GM12878 (cell line): ENCODE results near the gene USB1. TPM values are rescaled to one million over a fixed set of nuclear protein-coding genes. Genes with fewer than 3 reads are reported as not detected.

Experiments
- ATAC-seq: fragments of 200-7000 bp; cut with Tn5 transposase; 3 replicates; pipeline ENCODE4 v1.9.1; 2020; ENCODE audit warnings: mild to moderate bottlenecking, moderate library complexity
- BruUV-seq: library from RNA; stranded (reverse); fragments of 400-500 nt; replicated peaks from 2 replicates; lab custom pipeline; 2021; lab: Mats Ljungman, UMichigan
- CTCF ChIA-PET: fragments of 300-600 bp; sonication (Branson Sonifier 250); formaldehyde crosslinking; extraction: SDS; loops from one replicate; lab custom pipeline; 2021; ENCODE audit warnings: inconsistent platforms; lab: Yijun Ruan, JAX
- POLR2A ChIA-PET: fragments of 350-600 bp; formaldehyde crosslinking; extraction: SDS; loops from one replicate; lab custom pipeline; 2021; ENCODE audit warnings: inconsistent platforms; lab: Charles Lee
- RAD21 ChIA-PET: fragments of 300-600 bp; sonication (Branson Sonifier 250); formaldehyde crosslinking; loops from one replicate; lab custom pipeline; 2023; ENCODE audit warnings: antibody characterized with exemption; ENCODE audit not compliant: unreplicated experiment; lab: Charles Lee
- SMC1A ChIA-PET: fragments of 300-600 bp; sonication (Branson Sonifier 250); formaldehyde crosslinking; loops from one replicate; lab custom pipeline; 2023; ENCODE audit not compliant: unreplicated experiment, uncharacterized antibody; lab: Charles Lee
- DNase-seq: peaks from one replicate; pipeline ENCODE4 v3.0.0-alpha.2; 2011; ENCODE audit warnings: low read depth, low spot score
- FAIRE-seq: peaks from 3 replicates; lab custom pipeline; 2011; peaks lifted over from hg19 to GRCh38; lab: Jason Lieb, UNC
- H2AFZ ChIP-seq: 2 replicates; pipeline ENCODE4 v1.6.0; 2011; ENCODE audit warnings: low read depth, low read length, control low read depth; ENCODE audit not compliant: control insufficient read depth
- H3K27ac ChIP-seq: 2 replicates; pipeline ENCODE4 v1.5.1; 2011; ENCODE audit warnings: control low read depth; ENCODE audit not compliant: control insufficient read depth, insufficient read depth
- H3K27me3 ChIP-seq, 2 experiments: replicated peaks in 1 of 2; 2 replicates each; pipeline versions ENCODE4 v1.6.0 to v1.6.1; 2011; ENCODE audit warnings: low read length in 1 of 2; ENCODE audit not compliant: control insufficient read depth in 2 of 2, insufficient read depth in 2 of 2
- H3K36me3 ChIP-seq, 2 experiments: 2 replicates each; pipeline ENCODE4 v1.5.1; 2011; ENCODE audit warnings: low read length in 1 of 2; ENCODE audit not compliant: control insufficient read depth in 2 of 2, insufficient read depth in 2 of 2
- H3K4me1 ChIP-seq: 2 replicates; pipeline ENCODE4 v1.6.1; 2011; ENCODE audit warnings: mild to moderate bottlenecking, low read length, moderate library complexity, mixed read lengths; ENCODE audit not compliant: control insufficient read depth, insufficient read depth
- H3K4me2 ChIP-seq: 2 replicates; pipeline ENCODE4 v1.6.0; 2011; ENCODE audit warnings: control low read depth; ENCODE audit not compliant: control insufficient read depth, insufficient read depth
- H3K4me3 ChIP-seq: fragments of 200-600 bp; sonication (generic); 2 replicates; pipeline ENCODE4 v1.5.1; 2016
- H3K79me2 ChIP-seq: 2 replicates; pipeline ENCODE4 v1.6.0; 2011; ENCODE audit warnings: low read length; ENCODE audit not compliant: control insufficient read depth, insufficient read depth
- H3K9ac ChIP-seq: 2 replicates; pipeline ENCODE4 v1.8.0; 2011; ENCODE audit warnings: low read length, control low read depth, mixed read lengths; ENCODE audit not compliant: control insufficient read depth, insufficient read depth
- H3K9me3 ChIP-seq: replicated peaks from 3 replicates; pipeline ENCODE4 v1.5.1; 2011; ENCODE audit warnings: mild to moderate bottlenecking, low read length; ENCODE audit not compliant: control insufficient read depth, insufficient read depth
- H4K20me1 ChIP-seq: 2 replicates; pipeline ENCODE4 v1.6.0; 2011; ENCODE audit not compliant: control insufficient read depth, insufficient read depth
- WGBS: methylation state at CpG from one replicate; pipeline ENCODE4 v1.1.6; 2016; ENCODE audit warnings: low lambda C conversion rate; ENCODE audit not compliant: insufficient replicate concordance, insufficient coverage; ENCODE audit errors: missing lambda C conversion rate; 5-methylcytosine and 5-hydroxymethylcytosine counted together
- in situ Hi-C: fragments of 300-500 bp; cut with MboI; formaldehyde crosslinking; loops from 9 replicates; pipeline ENCODE4 v1.14.3; 2018; ENCODE audit warnings: mixed read lengths
- intact Hi-C: fragments of 100-400 bp; cut with micrococcal nuclease; formaldehyde crosslinking; loops from one replicate; pipeline ENCODE4 v1.14.2; 2022; ENCODE audit not compliant: unreplicated experiment
- polyA plus RNA-seq, 11 experiments: library from polyadenylated mRNA; depleted of rRNA in 4 of 11; unstranded in 6 of 11; stranded (reverse) in 5 of 11; fragments of >200 nt; fragmentation: Nextera tagmentation in 4 of 11; fragmentation: Illumina TruSeq in 1 of 11; extraction: Ambion mirVana in 4 of 11; extraction: Trizol in 1 of 11; gene quantifications; 1 replicate in 1 of 11; 2 replicates in 10 of 11; pipeline versions ENCODE4 v1.2.1 to v1.2.3, GENCODE V29; 2011 to 2016; ENCODE audit warnings: inconsistent platforms in 2 of 11, missing spikeins in 2 of 11, low read depth in 1 of 11
- total RNA-seq, 4 experiments: library from RNA; depleted of rRNA in 3 of 4; stranded (reverse); fragments of >200 nt in 3 of 4; fragmentation: Illumina TruSeq in 1 of 4; extraction: Trizol in 1 of 4; gene quantifications; 2 replicates each; pipeline versions ENCODE4 v1.2.1 to v1.2.3, GENCODE V29; 2013 to 2021
- TF ChIP-seq, protein P1 (sequence below): IDR thresholded peaks from 2 replicates; pipeline ENCODE4 v1.6.1; 2011; ENCODE audit warnings: borderline replicate concordance, low read depth, mild to moderate bottlenecking, moderate library complexity, mixed read lengths, low read length; ENCODE audit not compliant: insufficient read depth; ENCODE audit errors: extremely low read length
- TF ChIP-seq, protein P2 (sequence below): fragments of 450-650 bp; IDR thresholded peaks from 2 replicates; pipeline ENCODE4 v1.6.1; 2017; ENCODE audit warnings: mild to moderate bottlenecking, low read depth, inconsistent platforms; ENCODE audit not compliant: poor library complexity, severe bottlenecking

USB1 gene
- total and polyA plus RNA-seq, 10 of the 15 experiments (the other 5 are each of a cell fraction or from before 2014, with no cell fraction given), result 7.9 to 72.2 (median 41.6) TPM

GRCh38 chr16:58043571-58044155, 42.5 kb downstream of the USB1 start (continued):
- TF ChIP-seq, protein P1, sequence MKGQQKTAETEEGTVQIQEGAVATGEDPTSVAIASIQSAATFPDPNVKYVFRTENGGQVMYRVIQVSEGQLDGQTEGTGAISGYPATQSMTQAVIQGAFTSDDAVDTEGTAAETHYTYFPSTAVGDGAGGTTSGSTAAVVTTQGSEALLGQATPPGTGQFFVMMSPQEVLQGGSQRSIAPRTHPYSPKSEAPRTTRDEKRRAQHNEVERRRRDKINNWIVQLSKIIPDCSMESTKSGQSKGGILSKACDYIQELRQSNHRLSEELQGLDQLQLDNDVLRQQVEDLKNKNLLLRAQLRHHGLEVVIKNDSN, result no peak

- ChIA-PET CTCF (no interaction called here), RAD21 (no interaction called here), SMC1A (no interaction called here), POLR2A (no interaction called here)
- H3K4me3 ChIP-seq, result no peak overlapping the region
- H3K4me1 ChIP-seq, result no peaks in the 10 kb centered on the region
- WGBS, result 70% methylated on average over 9 of the region's 9 CpGs
- H3K9ac ChIP-seq, result no peak overlapping the region
- no peaks in the 10 kb centered on the region for H4K20me1 ChIP-seq
- DNase-seq, result no peak
- FAIRE-seq, result no peak
- H3K79me2 ChIP-seq, result no peaks in the 10 kb centered on the region
- no peak overlapping the region for H3K4me2 ChIP-seq
- BruUV-seq, result no TSS peak
- no peaks in the 10 kb centered on the region for H3K27me3 ChIP-seq
- H3K9me3 ChIP-seq, result no peaks in the 10 kb centered on the region
- in situ Hi-C loops, result no loop called here
- no peak overlapping the region for H3K27ac ChIP-seq
- H3K36me3 ChIP-seq, result no peaks in the 10 kb centered on the region
- TF ChIP-seq, protein P2, sequence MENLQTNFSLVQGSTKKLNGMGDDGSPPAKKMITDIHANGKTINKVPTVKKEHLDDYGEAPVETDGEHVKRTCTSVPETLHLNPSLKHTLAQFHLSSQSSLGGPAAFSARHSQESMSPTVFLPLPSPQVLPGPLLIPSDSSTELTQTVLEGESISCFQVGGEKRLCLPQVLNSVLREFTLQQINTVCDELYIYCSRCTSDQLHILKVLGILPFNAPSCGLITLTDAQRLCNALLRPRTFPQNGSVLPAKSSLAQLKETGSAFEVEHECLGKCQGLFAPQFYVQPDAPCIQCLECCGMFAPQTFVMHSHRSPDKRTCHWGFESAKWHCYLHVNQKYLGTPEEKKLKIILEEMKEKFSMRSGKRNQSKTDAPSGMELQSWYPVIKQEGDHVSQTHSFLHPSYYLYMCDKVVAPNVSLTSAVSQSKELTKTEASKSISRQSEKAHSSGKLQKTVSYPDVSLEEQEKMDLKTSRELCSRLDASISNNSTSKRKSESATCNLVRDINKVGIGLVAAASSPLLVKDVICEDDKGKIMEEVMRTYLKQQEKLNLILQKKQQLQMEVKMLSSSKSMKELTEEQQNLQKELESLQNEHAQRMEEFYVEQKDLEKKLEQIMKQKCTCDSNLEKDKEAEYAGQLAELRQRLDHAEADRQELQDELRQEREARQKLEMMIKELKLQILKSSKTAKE, result no peak
- no peak for ATAC-seq
- intact Hi-C loops, result no loop called here
- H2AFZ ChIP-seq, result no peak overlapping the region
Observed at GRCh38 chr16:58044266-58045019, 43.2 kb downstream of the USB1 start.
